ENCODE measurements around the gene PSME3.

- no peak for TF ChIP-seq CTCF (conservative IDR thresholded peaks at IDR 0.05 in 1 of 2, IDR thresholded peaks at IDR 0.05 in 1 of 2; ENCODE audit: extremely low read depth in 1 of 2, insufficient read depth in 1 of 2, low read depth in 1 of 2, low read length in 2 of 2)
- TF ChIP-seq EZH2 (IDR thresholded peaks at IDR 0.05; ENCODE audit: borderline replicate concordance, low read length) = no peak
Observed at GRCh38 chr17:42830971-42831370, 2.2 kb upstream of the PSME3 start.

Measured in mammary epithelial cell (primary cell).